HG02588 (cell line): Measurements from ENCODE around the gene DMD.
A peak's percentile ranks its signal among the peaks of the same experiment; 100 is the strongest.
"Not testable (repeated sequence)": the region's sequence is repeated elsewhere in the genome, so short reads cannot be mapped to it uniquely, and the experiment has no call there.

Source experiments
- ATAC-seq: cut with Tn5 transposase; IDR thresholded peaks from one replicate; pipeline ENCODE4 v1.9.1; 2021; ENCODE audit warnings: mild to moderate bottlenecking, moderate library complexity; ENCODE audit not compliant: unreplicated experiment

The DMD gene

DNA sequence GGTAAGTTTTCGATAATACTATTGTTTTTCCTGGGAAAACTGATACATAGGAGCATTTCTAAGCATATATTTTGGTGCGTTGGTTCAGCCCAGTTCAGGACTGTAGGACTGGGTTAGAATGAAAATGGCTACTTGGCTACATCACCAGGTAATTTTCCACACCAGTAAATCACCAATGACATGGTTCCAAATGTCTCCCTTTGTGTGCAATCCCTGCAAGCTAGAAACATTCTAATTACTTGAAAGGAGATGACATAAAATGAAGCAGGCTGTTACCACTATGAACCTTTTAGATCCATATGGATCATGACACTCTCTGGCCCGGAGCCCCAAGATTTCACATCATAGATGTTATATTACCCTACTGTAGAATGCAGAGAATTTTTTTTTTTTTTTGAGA lies 1562.1 kb downstream of the DMD start:
- ATAC-seq: no peak

DNA sequence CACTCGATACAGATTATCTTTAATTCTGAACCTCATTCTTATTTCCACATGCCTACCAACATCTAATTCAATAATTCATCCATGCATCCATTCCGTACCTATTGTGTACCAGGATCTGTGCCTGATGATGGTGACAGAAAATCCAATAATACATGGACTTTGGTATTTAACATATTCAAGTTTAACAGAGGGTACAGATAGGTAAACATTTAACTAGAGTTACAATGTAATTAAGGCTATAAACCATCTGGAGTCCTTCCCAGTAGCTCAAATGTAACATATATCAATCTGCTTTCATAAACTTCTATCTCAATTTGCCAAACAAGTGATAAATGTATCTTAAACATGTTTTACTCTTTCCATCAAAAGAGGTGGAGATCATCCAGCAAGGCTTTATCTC lies 1578.0 kb downstream of the DMD start:
- no peak for ATAC-seq

DNA sequence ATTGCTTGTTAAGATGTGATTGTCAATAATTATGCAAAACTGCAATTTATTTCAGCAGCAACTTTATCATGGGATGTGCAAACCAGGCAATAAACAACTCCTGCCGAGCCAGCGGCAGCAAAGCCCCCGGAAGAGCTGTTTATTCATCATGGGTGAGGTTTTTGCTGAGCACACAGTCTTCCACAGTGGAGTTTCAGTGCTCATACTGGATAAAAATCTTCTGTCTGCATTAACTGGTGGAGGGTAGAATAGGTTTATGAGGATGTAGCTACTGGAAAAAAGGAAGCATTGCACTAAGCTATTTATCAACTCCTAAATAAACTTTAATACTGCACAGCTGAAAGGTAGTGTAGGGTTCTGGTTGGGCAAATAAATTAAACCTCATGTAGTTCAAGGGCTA lies 1582.2 kb downstream of the DMD start:
- no peak for ATAC-seq

DNA sequence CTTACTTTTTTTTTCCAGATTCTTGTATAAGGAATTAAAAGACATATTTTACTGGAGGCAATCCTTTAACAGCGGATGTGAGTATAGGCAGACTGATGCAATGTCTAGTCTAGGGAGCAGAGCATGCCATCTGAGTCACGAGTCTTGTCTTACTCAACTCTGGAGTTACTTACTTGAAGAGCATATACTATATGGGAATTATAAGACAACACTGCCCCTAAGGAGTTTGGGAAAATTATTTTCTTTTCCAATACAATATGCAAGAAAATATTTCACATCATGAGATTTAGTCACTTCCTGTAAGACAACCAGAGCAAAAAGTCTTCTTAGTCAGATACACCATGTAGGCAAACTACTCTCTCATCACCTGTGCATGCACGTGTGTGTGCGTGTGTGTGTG lies 1602.2 kb downstream of the DMD start:
- ATAC-seq: no peak

DNA sequence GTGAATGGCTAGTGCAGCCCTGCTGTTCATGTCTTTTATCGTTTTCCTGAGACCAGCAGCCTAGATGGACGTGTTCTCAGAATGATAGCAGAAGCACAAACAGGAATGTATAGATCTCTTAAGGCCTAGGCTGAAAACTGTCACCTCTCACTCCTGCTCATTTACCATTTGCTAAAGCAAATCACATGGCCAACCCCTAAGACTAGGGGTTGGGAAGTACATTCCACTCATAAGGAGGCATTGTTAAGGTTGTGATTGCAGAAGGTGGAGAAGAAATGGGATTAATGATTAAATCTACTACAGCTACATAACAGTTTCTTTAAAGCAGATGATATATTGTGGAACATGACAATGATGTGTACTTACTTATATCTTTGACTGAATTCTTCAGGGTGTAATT lies 1602.7 kb downstream of the DMD start:
- ATAC-seq: no peak

DNA sequence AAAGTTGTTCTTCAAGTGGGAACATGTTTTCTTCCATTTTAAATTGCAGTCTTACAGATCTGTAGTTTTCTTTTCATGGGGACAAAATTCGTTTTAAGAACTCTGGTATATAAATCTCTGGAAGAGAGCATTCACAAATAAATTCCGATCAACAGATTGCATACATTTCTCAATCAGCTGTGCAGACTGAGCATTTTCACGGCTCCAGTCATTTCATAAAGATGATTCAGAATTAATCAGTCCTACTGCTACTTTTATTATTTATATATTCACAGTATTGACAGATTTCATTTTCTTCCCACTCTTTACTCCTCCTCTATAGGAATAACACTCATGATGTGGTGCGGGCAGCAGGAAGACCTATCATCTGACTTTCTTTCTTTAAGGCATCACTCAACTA lies 1604.6 kb downstream of the DMD start:
- no peak for ATAC-seq

DNA sequence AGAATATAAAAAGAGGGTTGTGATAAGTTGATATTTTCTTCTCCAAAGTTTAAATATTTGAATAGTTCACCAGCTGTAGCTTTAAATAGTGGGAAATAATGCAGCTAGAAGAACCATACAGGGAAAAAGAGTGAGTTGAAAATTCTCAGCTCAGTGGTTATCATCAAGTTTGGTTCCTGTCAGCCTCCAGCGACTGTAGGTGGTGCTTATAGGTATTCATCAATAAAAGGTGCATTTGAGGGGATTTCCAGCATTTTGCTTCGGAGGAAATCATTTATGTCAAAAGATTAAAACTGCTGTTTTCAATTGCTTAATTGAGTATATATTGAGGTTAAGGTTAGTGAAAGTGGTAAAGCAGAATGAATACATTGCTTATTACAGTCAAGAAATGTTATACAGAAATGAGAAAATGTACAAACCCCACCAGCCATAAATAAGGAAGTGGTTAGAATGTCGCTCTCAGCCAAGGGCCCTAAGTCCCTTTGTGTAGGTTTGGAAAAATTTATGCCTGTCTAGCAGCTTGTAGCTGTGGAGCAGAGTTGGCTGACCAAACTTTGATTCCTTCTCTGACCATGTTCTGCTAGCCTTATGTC lies 1606.6 kb downstream of the DMD start:
- ATAC-seq: peak; percentile 73

DNA sequence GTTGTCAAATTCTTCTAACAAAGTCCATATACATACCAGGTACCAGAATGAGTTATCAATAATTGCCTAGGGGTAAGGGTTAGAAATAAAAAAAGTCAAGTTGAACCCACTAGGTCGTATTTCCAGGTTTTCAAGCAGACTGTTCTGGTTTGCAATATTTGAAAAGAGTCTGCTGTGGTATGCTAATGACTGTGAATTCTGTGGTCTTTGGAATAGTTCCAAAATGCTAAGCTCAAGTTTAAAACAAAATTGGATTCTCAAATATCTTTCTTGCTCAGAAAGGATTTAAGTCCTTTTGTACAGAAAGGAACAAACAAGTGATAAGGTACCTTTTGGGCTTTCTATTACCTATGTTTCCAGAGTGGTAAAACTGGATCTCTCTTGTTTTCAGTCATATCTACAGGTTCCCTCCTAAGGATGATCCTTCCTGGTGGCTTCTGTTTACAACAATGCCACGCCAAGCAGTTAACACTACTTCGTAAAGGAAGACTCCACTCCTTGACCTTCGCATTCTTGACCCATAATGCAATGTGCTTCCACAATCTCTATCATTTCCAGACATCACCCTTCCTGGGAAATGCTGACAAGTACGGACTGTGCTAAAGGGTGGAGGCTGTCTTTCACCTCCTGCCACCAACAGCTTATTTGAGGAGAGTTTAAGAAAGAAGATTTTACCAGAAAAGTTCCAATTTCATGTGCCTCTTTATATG lies 1607.8 kb downstream of the DMD start:
- no peak for ATAC-seq

DNA sequence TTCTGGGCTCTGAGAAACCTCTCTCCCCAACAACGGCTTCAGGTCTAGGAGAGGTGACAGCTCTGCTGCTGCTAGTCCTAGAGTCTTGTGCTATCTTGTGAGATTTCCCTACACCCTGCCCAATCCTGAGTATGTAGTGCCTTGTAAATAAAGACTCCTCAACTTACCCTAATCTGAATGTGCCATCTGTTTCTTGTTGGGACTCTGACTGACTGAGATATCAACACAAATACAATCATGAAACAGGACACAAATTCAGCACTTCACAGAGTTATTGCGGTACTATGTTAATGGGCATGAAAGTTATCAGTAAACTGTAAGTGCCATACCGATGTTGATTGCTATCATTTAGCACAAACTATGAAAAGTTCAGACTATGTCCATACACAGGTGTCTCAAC lies 1610.5 kb downstream of the DMD start:
- no peak for ATAC-seq

DNA sequence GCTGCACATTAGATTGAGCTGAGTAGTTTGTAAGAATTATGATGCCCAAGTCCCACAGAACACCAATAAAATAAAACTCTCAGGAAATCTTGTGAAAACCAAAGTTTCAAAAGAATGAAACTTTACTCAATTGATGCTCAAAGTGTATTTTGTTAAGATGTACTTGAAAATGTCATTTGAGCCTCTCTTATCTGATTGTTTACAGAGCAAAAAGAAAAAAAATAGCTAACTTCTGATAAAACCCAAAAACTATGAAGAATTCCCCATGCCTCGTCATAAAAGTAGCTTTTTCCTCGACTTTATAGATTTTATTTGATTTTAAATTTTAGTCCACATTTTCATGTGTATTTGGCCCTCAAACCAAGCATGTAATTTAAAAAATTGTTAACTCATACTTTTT lies 1618.0 kb downstream of the DMD start:
- ATAC-seq: no peak

DNA sequence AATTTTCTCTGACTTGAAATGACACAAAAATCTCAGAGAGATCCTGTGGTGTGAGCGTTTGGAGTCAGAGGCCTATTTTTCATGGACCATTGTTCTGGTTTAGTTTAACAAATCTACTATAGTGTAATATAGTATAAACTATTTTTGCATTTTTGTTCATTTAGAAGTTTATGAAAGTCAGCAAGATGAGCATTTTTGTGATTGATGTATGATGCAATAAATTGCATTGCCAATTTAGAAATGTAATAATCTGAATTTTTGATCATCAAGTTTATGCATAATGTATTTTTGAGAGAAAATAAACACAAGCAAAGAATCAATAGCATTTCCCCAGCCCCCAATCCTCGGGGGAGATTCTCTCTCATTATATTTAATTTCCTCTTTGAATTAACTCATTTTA lies 1620.0 kb downstream of the DMD start:
- no peak for ATAC-seq

DNA sequence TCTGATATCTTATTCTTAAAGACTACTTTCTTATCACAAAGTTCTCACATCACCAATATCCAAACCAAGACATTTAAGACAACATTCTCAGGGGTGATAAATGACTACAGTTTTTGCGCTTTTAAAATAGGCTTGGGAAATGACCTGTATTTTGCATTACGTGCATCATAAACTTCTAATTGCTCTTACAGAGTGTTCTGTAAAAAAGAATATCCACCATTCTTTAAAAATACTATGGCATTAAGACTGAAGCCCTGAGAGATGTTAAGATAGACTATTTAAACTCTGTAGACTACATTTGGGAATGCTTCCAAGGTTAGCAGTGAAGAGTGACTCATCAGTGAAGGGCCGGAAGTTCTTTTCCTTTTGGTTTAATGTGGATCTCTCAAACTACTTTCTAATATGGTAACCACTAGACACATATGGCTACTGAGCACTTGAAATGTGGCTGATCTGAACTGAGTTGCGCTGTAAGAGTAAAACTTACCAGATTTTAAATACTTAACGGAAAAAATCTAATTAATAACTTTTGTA lies 1620.7 kb downstream of the DMD start:
- ATAC-seq: no peak

DNA sequence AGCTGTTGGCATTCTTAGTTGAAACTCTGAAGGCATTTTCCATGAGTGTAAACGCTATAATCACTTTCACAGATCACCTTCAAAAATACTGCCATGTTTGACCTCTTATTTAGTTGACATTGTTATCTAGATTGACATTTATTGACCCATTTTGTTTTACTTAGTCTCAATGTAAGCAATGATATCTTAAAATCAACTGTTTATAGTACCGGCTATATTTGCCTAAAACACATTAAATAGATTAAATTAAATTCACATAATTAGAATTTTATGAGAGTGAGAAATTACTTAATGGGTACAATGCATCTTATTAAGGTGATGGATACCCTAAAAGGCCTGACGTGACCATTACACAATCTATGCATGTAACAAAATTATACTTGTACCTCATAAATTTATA lies 1621.8 kb downstream of the DMD start:
- ATAC-seq: no peak

DNA sequence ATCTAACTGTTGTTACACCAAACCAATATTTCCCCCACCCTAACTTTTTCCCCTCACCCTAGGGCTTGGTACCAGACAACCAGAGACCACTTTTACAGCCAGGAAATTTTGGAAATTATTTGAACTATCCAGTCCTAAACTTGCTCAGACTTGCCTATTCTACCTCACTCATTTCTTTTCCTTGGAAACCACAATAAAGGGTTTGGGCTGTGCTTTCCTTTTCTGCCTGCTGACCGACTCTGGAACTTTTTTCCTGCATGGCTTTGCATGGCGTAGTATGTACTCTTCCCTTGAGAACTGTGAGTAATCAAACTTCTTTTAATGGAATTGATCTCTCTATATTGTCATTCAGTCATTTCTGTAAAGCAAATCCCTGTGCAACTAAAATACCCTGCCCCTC lies 1623.0 kb downstream of the DMD start:
- ATAC-seq: no peak

DNA sequence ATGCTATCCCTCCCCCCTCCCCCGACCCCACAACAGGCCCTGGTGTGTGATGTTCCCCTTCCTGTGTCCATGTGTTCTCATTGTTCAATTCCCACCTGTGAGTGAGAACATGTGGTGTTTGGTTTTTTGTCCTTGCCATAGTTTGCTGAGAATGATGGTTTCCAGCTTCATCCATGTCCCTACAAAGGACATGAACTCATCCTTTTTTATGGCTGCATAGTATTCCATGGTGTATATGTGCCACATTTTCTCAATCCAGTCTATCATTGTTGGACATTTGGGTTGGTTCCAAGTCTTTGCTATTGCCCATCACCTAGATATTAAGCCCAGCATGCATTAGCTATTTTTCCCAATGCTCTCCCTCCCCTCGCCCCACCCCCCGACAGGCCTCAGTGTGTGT lies 1627.5 kb downstream of the DMD start:
- not testable (repeated sequence) for ATAC-seq

DNA sequence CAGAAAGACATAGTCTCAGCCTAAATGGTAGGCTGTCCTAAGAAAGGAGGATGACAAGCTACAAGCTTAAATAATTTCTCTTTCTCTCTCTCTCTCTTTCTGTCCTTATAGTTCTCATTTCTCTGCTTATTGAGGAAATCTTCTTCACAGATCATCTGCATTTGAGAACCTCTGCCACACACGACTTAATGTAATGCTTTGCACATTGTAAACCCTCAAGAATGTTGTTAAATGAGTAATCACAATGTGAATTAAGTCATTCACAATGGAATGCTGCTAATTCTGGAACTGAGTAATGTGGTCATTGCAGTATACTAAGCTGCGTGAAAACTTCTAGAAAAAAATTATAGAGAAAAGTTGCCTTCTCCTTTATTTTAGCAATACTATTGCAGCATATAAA lies 1630.6 kb downstream of the DMD start:
- ATAC-seq: no peak

DNA sequence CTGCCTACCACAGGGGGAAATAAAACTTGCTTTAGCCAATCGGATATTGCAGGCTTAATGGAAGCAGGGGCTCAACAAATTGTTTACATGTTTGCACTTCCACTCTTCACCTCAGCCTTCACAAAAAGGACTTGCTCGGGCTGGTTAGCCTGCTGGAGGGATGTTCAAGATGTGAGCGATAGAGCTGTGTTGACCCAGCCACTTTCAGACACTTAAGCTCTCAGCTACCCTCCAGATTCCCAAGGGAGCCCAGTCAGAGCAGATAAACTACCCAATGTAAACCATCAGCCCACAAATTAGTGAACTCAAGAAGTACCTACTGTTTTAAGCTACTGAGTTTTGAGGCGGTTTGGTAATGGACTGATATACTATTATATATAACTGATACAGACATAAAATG lies 1631.1 kb downstream of the DMD start:
- no peak for ATAC-seq

DNA sequence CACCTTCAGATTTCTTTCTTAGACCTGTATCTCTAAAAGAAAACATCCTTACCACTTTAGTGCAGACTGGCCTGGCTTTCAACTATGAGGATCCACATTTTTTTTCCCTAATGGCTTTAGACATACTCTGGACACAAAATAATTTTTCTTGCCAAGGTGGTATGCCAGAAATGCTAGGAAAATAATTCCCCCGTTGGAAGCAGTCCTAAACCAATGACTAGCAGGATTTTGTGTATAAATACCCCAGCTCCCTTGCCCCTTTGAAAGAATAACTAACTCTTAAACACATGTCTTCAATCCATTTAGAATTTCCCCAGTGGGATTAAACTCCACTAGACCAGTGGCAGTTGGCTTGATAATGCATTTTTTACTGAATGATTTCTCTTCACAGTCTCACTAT lies 1639.0 kb downstream of the DMD start:
- no peak for ATAC-seq

DNA sequence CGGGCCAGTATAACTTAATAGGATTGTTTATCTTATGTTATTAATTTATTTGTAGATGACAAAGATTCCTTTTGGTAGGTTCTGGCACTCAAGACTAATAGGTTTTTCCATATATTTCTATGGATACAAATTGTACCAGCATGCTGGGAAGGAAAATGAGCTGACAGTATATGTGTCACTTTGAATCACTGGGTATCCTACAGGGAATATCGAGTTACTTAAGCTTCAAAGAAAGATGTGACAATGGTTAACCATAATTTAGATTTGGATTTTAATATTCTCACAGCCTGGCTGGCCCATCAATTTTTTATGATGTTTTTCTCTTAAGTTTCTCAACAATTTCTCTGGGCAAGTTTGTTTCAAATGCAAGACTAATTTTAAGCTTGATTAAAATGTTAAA lies 1640.7 kb downstream of the DMD start:
- ATAC-seq: no peak

DNA sequence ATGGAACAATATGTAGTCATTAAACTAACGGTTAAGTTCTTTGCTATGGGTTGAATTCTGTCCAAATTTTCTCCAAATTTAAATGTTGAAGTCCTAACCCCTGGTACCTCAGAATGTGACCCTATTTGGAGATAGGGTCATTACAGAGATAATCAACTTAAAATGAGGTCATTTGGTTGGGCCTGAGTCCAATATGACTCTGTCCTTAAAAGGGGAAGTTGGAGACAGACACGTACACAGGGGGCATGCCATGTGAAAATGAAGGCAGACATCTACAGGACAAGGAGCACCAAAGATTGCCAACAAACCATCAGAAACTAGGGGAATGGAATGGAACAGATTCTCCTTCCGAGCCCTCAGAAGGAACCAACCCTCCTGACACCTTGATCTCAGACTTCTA lies 1647.6 kb downstream of the DMD start:
- no peak for ATAC-seq

DNA sequence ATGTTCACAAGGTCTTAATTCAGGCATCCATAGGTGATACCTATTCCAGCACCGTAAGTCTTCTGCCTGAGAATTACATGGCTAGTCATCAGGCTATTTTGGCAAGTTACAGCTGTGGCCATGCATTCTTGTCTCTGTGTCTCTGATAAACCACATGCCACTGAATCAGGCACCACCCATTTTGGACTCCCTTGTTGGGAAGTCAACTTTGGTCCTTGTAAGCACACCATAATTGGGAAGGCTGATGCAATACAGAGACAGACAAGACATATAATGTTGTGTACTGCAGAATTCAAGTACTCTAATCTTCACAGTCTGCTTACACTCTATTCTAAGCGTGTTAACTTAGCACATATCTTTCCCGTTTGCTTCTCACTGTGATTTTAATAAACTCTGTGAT lies 1655.8 kb downstream of the DMD start:
- ATAC-seq: no peak

DNA sequence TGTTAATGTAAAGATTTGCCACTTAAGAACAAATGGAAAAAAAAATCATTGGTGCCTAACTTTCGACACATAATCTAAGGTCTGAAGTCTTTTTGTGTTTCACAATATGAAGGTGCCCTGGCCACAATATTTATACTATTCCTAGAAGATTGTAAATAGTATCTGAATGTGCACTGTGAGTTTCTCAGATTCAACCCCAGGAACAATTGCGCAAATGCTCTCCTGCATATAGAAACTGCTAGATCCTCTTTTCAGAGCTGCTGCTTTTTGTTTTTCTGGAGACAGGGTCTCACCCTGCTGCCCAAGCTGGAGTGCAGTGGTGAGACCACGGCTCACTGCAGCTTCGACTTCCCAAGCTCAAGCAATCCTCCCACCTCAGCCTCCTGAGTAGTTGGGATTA lies 1659.4 kb downstream of the DMD start:
- no peak for ATAC-seq

DNA sequence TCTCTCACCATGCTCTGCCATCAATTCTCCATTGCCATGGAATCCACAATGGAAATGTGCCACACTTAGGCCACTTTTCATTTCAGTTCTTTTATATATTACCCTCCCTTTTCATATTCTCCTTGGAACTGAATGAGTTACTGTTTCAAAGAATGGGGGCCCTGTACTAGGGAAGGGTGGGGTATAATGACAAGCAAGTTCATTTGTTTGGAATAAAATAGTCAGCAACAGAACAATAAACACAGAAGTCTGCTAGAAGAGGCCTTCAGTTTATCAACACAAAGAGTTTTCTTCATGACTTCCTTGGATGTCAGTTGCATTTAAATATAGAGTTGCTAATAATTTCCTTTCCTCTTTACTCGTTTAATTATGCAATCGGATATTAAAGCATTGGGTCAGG lies 1661.2 kb downstream of the DMD start:
- no peak for ATAC-seq
